ENCODE data around the gene HOXB5. TPM values are rescaled to one million over a fixed set of nuclear protein-coding genes. Genes with fewer than 3 reads are reported as not detected.

Gene HOXB5
- total and polyA plus RNA-seq, 2 of the 4 experiments (the other 2 are of a cell fraction): 0.54 to 18.0 TPM

GRCh38 chr17:48640858-48641180 is 47.2 kb upstream of the HOXB5 start:
- Histone ChIP-seq H4K8ac (ENCODE audit: low read depth in 2 of 2, low read length in 2 of 2) (no peak overlapping the region), H2BK15ac (ENCODE audit: low read depth, low read length) (no peak overlapping the region), H2BK120ac (ENCODE audit: low read depth, low read length) (no peak overlapping the region), H3K9me3 (ENCODE audit: control insufficient read depth, insufficient read depth, low read length) (peaks cover 11% of the 10 kb centered on the region), H3K18ac (ENCODE audit: low read depth, low read length) (no peak overlapping the region), H3K79me1 (ENCODE audit: low read depth in 1 of 2, low read length in 2 of 2) (no peaks in the 10 kb centered on the region), H3K14ac (replicated peaks; ENCODE audit: low read depth, low read length) (no peak overlapping the region), H2AK9ac (replicated peaks; ENCODE audit: low read depth, low read length, poor library complexity) (no peak overlapping the region), H3K23ac (ENCODE audit: low read depth, low read length) (no peak overlapping the region), H4K5ac (ENCODE audit: low read depth, low read length) (no peak overlapping the region), H4K20me1 (ENCODE audit: insufficient read depth, low read length) (no peaks in the 10 kb centered on the region), H3K9me1 (ENCODE audit: insufficient read depth, low read length) (no peaks in the 10 kb centered on the region), H3K27ac (ENCODE audit: insufficient read depth, low read length) (no peak overlapping the region), H3K9ac (ENCODE audit: low read depth, low read length) (no peak overlapping the region), H3K36me3 (ENCODE audit: control insufficient read depth, insufficient read depth, low read length) (no peaks in the 10 kb centered on the region), H3K4me1 (ENCODE audit: control insufficient read depth, insufficient read depth, low read length) (no peaks in the 10 kb centered on the region), H3K56ac (ENCODE audit: extremely low read depth, insufficient read depth, low read length) (no peak overlapping the region), H2AK5ac (ENCODE audit: low read depth, low read length) (no peak overlapping the region), H3K4me2 (ENCODE audit: low read depth, low read length) (no peak overlapping the region), H3K4ac (ENCODE audit: low read depth, low read length) (no peak overlapping the region), H2AFZ (replicated peaks; ENCODE audit: low read length, poor library complexity) (no peak overlapping the region), H3K27me3 (ENCODE audit: control insufficient read depth, insufficient read depth, low read length) (peaks cover 99% of the 10 kb centered on the region), H4K91ac (ENCODE audit: insufficient read depth, low read depth, low read length) (no peak overlapping the region), H2BK20ac (ENCODE audit: low read depth, low read length) (no peak overlapping the region), H3K4me3 (ENCODE audit: insufficient read depth, low read depth, low read length) (no peak overlapping the region), H2BK5ac (ENCODE audit: low read depth, low read length, poor library complexity, severe bottlenecking) (no peak overlapping the region)
- in situ Hi-C loops (cut with MboI; ENCODE audit: low sequenced_read_pairs) (loop anchor here (10.0 kb wide), 1 partner anchor 64 kb away; no protein-coding TSS in a partner anchor), dilution Hi-C loops (cut with HindIII; ENCODE audit: low sequenced_read_pairs, unreplicated experiment) (no loop called here), intact Hi-C loops (cut with micrococcal nuclease) (no loop called here)
- WGBS, 2 experiments (ENCODE audit: extremely low coverage in 2 of 2, insufficient read length in 1 of 2): no CpG with 5 or more reads among the region's 1 CpG
- no peak for TF ChIP-seq BHLHE40 (IDR thresholded peaks at IDR 0.05; ENCODE audit: low read depth, low read length)
- TF ChIP-seq NFE2L2 (IDR thresholded peaks at IDR 0.05; ENCODE audit: low read depth, low read length): no peak
- no peak for TF ChIP-seq CHD1 (IDR thresholded peaks at IDR 0.05; ENCODE audit: low read depth, low read length)
- TF ChIP-seq MAZ (IDR thresholded peaks at IDR 0.05; ENCODE audit: borderline replicate concordance, low read depth, low read length): no peak
- no peak for TF ChIP-seq RCOR1 (IDR thresholded peaks at IDR 0.05; ENCODE audit: insufficient replicate concordance, low read length)
- TF ChIP-seq FOS (IDR thresholded peaks at IDR 0.05; ENCODE audit: low read depth, low read length): no peak
- no peak for TF ChIP-seq CTCF (conservative IDR thresholded peaks at IDR 0.05; ENCODE audit: low read depth, low read length)
- TF ChIP-seq ELK1 (IDR thresholded peaks at IDR 0.05; ENCODE audit: borderline replicate concordance, low read depth, low read length): no peak
- TF ChIP-seq CEBPB (IDR thresholded peaks at IDR 0.05; ENCODE audit: low read depth, low read length): no peak
- no peak for TF ChIP-seq RFX5 (IDR thresholded peaks at IDR 0.05; ENCODE audit: low read depth, low read length)
- TF ChIP-seq, protein P1, sequence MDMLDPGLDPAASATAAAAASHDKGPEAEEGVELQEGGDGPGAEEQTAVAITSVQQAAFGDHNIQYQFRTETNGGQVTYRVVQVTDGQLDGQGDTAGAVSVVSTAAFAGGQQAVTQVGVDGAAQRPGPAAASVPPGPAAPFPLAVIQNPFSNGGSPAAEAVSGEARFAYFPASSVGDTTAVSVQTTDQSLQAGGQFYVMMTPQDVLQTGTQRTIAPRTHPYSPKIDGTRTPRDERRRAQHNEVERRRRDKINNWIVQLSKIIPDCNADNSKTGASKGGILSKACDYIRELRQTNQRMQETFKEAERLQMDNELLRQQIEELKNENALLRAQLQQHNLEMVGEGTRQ (IDR thresholded peaks at IDR 0.05; ENCODE audit: low read depth, low read length): no peak
- no peak for TF ChIP-seq MAFK (IDR thresholded peaks at IDR 0.05; ENCODE audit: low read depth, low read length)
- TF ChIP-seq MXI1 (IDR thresholded peaks at IDR 0.05; ENCODE audit: borderline replicate concordance, low read depth, low read length): no peak
- no peak for TF ChIP-seq POLR2A (IDR thresholded peaks at IDR 0.05; ENCODE audit: low read depth, low read length)
- no peak for TF ChIP-seq SMC3 (IDR thresholded peaks at IDR 0.05; ENCODE audit: low read depth, low read length)
- TF ChIP-seq RAD21 (IDR thresholded peaks at IDR 0.05; ENCODE audit: low read length): no peak
- DNase-seq (no peak), ATAC-seq (ENCODE audit: low read depth) (no peak)
- no TSS peak for BruUV-seq (replicated peaks)
- ChIA-PET CTCF (no interaction called here), POLR2A (ENCODE audit: unreplicated experiment) (no interaction called here)
